DND-41 (cell line): ENCODE data around the gene UTF1.

Source experiments
- CTCF ChIP-seq: IDR thresholded peaks from 2 replicates; pipeline ENCODE4 v1.5.1; 2012; ENCODE audit warnings: borderline replicate concordance, low read length, moderate library complexity, mild to moderate bottlenecking; ENCODE audit not compliant: poor library complexity, severe bottlenecking; ENCODE audit errors: extremely low read depth
- EZH2 ChIP-seq: IDR thresholded peaks from 3 replicates; pipeline ENCODE4 v1.6.1; 2012; ENCODE audit warnings: borderline replicate concordance, low read depth, mild to moderate bottlenecking, moderate library complexity, low read length, inconsistent platforms; ENCODE audit not compliant: severe bottlenecking

DNA sequence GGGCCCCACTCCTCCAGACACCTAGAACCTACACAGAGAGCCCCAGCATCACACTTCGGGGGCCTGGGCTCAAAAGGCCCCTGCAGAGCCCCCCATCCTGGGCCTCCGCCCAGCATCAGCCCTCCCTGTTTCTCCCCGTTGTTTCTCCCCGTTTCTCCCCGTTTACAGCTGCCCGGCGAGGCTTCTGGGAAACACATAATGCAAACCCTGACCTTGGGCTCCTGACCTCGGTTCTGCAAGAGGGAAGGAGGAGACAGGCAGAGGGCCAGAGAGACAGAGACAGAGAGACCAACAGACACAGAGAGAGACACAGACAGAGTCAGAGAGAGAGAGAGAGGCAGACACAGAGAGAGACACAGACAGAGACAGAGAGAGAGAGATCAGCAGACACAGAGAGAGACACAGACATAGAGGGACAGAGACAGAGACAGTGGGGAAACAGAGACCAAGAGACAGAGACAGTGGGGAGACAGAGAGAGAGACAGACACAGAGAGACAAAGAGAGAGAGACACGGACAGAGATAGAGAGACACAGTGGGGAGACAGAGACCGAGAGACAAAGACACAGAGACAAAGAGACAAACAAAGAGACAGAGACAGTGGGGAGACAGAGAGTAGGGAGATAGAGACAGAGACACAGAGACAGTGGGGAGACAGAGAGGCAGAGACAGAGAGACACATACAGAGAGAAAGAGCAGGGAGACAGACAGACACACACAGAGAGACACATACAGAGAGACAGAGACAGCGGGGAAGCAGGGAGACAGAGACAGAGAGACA, 20.1 kb downstream of the UTF1 start:
- TF ChIP-seq EZH2 (no peak), CTCF (no peak)
